ENCODE data around the gene IQSEC1. TPM values are rescaled to one million over a fixed set of nuclear protein-coding genes. Genes with fewer than 3 reads are reported as not detected.
A peak's percentile ranks its signal among the peaks of the same experiment; 100 is the strongest.

Gene IQSEC1
- total and polyA plus RNA-seq, 2 of the 8 experiments (the other 6 are each of a cell fraction or from before 2014, with no cell fraction given), result 6.8 to 28.8 TPM

- Histone ChIP-seq H3K79me1 (ENCODE audit: low read depth, low read length) (no peaks in the 10 kb centered on the region), H2BK12ac (ENCODE audit: low read depth, low read length) (no peak overlapping the region), H3K56ac (replicated peaks; ENCODE audit: insufficient read length, low read depth, low read length) (no peak overlapping the region), H3K4me3 (ENCODE audit: extremely low read depth in 1 of 4, insufficient read depth in 2 of 4, low read depth in 3 of 4, low read length in 4 of 4) (no peak overlapping the region), H4K91ac (replicated peaks; ENCODE audit: insufficient read length, low read length) (no peak overlapping the region), H3K18ac (ENCODE audit: extremely low read depth, low read length) (no peak overlapping the region; the same call in 1 of the 2 replicates), H3K79me2 (ENCODE audit: control insufficient read depth in 1 of 2, insufficient read depth in 2 of 2, low read length in 2 of 2) (no peaks in the 10 kb centered on the region), H3K36me3 (ENCODE audit: control insufficient read depth in 2 of 4, insufficient read depth in 4 of 4, low read length in 3 of 4) (no peaks in the 10 kb centered on the region), H3K27me3 (replicated peaks in 1 of 4; ENCODE audit: control insufficient read depth in 3 of 4, extremely low read depth in 1 of 4, insufficient read depth in 3 of 4, low read length in 3 of 4) (no peaks in the 10 kb centered on the region), H3K27ac (ENCODE audit: low read depth, low read length) (no peak overlapping the region), H3K9ac (replicated peaks in 1 of 4; ENCODE audit: extremely low read depth in 1 of 4, low read depth in 3 of 4, low read length in 3 of 4) (no peak overlapping the region), H3K4me1 (replicated peaks in 1 of 4; ENCODE audit: control insufficient read depth in 3 of 4, insufficient read depth in 4 of 4, low read length in 3 of 4) (peaks cover 0 to 1% (median 0%) of the 10 kb centered on the region in 4 experiments; a peak in 1 of 7 replicates), H3K23ac (ENCODE audit: insufficient read length) (no peak overlapping the region), H2BK15ac (ENCODE audit: low read length) (no peak overlapping the region), H3K4ac (replicated peaks; ENCODE audit: insufficient read length, low read depth, low read length) (no peak overlapping the region), H2BK5ac (ENCODE audit: low read depth, low read length) (no peak overlapping the region), H4K5ac (ENCODE audit: insufficient read length, low read depth, low read length) (no peak overlapping the region), H3K23me2 (ENCODE audit: low read depth, low read length) (no peaks in the 10 kb centered on the region), H3K14ac (ENCODE audit: insufficient read length) (no peak overlapping the region), H2BK20ac (ENCODE audit: low read length) (no peak overlapping the region), H2BK120ac (replicated peaks; ENCODE audit: low read depth, low read length) (no peak overlapping the region), H4K20me1 (replicated peaks in 1 of 2; ENCODE audit: control insufficient read depth in 1 of 2, insufficient read depth in 2 of 2, low read length in 2 of 2) (no peaks in the 10 kb centered on the region), H2AFZ (ENCODE audit: low read length) (no peak overlapping the region), H4K8ac (ENCODE audit: extremely low read depth, insufficient read depth, low read length) (no peak overlapping the region), H3K9me3 (ENCODE audit: insufficient read depth in 2 of 2, low read depth in 1 of 2, low read length in 1 of 2) (no peaks in the 10 kb centered on the region), H3K4me2 (ENCODE audit: insufficient read depth in 1 of 2, low read depth in 2 of 2, low read length in 2 of 2) (no peak overlapping the region), H2AK5ac (ENCODE audit: low read depth, low read length) (no peak overlapping the region)
- DNase-seq (ENCODE audit: low read depth in 1 of 2, low spot score in 2 of 2) (no peak), FAIRE-seq (no peak)
- POLR2A ChIA-PET (ENCODE audit: partially characterized antibody), result no interaction called here
- 78% methylated on average over 5 of the region's 5 CpGs; no CpG with 5 or more reads in 1 of the 2 experiments for WGBS, 2 experiments (ENCODE audit: extremely low coverage in 1 of 2, insufficient coverage in 1 of 2, insufficient read length in 1 of 2, insufficient replicate concordance in 2 of 2, low coverage in 1 of 2, low lambda C conversion rate in 2 of 2, missing lambda C conversion rate in 1 of 2)
- CTCF ChIA-PET (ENCODE audit: partially characterized antibody), result interaction anchor here (0.9 to 7.4 kb wide), 20 partner anchors 9 to 355 kb away, joined by 3 to 56 read pairs (median 4); no protein-coding TSS in a partner anchor
- TF ChIP-seq CTCF (IDR thresholded peaks at IDR 0.05; ENCODE audit: control extremely low read depth in 1 of 3, insufficient read depth in 1 of 3, low read depth in 1 of 3, low read length in 3 of 3), result peak in 2 of 3 experiments; percentile 17 to 42; a peak in 2 of 4 replicates
- peak; percentile 19 to 33; a peak in 2 of 4 replicates for TF ChIP-seq RAD21 (IDR thresholded peaks at IDR 0.05 in 1 of 2, conservative IDR thresholded peaks at IDR 0.05 in 1 of 2; ENCODE audit: low read depth in 2 of 2, low read length in 2 of 2)
- no peak for TF ChIP-seq SAP30 (IDR thresholded peaks at IDR 0.05; ENCODE audit: insufficient read depth, insufficient replicate concordance, low read length)
Measured at GRCh38 chr3:13105896-13106250, 32.6 kb upstream of the IQSEC1 start.
